GM12872 (cell line): ENCODE data around the gene CD40.

Experiments
- CTCF ChIP-seq: IDR thresholded peaks from 3 replicates; pipeline ENCODE4 v1.5.1; 2011; ENCODE audit warnings: low read depth, mild to moderate bottlenecking, low read length, moderate library complexity; ENCODE audit not compliant: insufficient read depth

Gene CD40

DNA sequence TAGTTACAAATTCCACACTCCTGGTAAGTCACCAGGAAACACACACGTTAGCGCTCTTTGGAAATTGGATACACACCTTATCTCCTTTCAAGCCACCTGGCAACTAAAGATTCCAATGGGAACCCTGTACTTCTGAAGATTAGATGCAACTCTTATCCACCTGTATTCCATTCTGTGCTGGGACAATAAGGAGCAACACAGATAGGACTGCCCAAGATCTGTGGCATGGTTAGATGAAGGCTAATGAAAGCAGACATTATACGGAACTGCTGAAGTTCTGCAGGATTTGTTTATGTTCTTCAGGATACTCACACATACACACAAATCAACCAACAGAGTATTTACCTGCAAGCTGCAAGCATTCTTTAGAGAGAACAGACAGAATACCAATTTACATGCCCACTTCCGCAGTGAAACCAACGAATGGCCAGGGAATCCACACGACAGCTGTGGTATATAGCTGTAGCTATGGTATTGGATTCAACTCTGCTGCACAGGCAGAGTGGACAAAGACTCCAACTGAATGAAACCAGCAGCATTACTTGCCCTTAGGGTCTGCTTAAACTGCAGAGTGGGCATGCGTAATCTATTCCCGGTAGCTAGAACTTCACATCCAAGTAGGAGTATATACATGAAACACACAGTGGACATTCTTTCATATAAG is 40.3 kb upstream of the CD40 start:
- TF ChIP-seq CTCF = no peak

DNA sequence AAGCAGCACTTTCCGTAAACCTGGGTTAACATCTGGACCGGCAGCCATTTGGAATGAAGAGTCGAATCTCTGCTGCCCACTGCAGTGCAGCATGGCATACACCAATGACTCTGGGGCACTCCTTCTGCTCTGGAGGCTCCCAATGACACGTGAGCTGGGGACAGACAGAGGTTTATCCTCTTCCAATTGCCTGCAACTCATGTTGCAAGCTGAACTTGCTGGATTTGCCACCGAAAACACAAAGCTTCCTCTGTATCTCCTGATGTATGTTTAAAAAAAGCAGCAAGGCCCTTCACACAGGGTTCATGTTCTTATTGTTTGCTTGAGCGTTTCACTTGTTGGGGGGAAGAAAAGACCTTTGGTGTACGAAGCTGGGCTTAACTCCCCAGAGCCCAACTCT is 39.2 kb upstream of the CD40 start:
- no peak for TF ChIP-seq CTCF

DNA sequence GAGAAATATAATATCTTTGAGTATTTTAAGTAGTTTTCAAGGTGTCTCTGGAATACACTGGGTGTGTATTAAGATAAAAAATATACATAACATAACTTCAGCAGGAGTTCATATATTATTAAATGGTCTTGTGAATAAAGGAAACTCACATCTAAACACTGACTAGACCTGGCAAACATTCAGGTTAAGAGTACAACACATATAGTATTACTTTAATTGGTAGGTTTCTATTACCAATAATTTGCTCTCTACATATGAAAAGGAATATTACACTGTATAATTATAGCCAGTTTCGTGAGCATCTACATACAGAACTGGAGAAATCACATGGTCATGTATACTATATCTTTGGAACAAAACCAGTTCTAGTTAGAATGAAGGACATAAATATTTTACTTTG is 37.0 kb upstream of the CD40 start:
- TF ChIP-seq CTCF = no peak

DNA sequence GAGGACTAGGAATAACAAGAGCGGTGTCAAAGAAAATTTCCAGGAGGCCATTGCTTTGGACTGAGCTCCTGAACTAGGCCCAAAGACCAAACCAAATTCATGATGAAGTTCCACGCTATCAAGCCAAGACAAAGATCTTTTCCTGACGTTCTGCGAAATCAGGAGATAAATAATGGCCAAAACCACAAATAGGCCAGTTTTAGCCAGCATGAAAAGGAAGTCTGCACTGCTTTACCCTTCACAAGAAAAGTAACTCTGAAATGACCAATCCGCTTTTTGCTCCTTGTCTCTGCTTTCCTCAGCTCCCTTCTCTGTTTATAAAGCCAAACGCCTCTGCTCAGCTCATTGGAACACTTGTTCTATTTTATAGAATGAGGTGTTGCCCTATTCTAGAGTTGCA is 35.0 kb upstream of the CD40 start:
- no peak for TF ChIP-seq CTCF

GRCh38 chr20:46083531-46084061 is 34.5 kb upstream of the CD40 start:
- TF ChIP-seq CTCF = no peak

DNA sequence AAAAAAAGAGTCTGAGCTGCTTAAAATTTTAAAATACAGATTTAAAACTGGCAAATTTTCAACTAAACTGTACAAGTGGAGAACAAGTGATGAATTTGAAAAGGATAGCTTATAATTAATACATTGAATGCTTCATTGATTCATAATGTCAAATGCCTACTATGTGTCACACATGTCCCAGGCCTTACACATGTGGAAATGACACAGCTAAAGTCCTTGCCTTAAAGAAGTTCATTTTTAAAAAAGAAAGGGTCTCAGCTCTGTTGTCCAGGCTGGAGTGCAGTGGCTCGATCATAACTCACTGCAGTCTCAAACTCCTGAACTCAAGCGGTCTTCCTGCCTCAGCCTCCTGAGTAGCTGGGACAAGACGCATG is 33.3 kb upstream of the CD40 start:
- TF ChIP-seq CTCF = no peak

- TF ChIP-seq CTCF = no peak
Observed at GRCh38 chr20:46085179-46085851, 32.8 kb upstream of the CD40 start.
